ENCODE measurements around the gene ADPRHL1. TPM values are rescaled to one million over a fixed set of nuclear protein-coding genes. Genes with fewer than 3 reads are reported as not detected.

ADPRHL1 gene
- total RNA-seq, 4 donors from 2014 or later, result 1.9 to 9.4 (median 6.5) TPM

DNA sequence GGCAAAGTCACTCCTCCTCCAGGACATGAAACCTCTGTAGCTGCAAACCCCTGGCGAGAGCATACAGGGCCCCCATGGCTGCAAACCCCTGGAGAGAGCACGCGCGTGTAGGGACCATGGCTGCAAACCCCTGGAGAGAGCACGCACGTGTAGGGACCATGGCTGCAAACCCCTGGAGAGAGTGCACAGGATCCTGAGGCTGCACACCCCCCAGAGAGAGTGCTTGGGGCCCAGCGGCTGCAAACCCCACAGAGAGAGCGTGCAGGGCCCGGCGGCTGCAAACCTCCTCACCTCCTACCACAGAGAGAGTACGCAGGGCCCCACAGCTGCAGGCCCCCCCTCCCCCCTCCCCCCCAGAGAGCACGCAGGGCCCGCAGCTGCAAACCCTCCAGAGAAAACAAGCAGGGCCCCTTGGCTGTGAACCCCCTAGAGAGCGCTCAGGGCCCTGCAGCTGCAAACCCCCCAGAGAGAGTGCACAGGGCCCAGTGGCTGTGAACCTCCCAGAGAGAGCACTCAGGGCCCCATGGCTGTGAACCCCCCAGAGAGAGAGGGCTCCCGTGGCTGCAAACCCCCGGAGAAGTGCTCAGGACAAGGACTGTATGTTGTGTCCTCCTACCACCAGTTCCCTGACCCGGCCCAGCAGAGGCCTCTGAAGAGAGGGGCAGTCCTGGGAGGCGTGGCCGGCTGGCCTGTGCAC, 7.3 kb downstream of the ADPRHL1 start:
- peak in 1 of 2 donors; percentile 82 for DNase-seq (ENCODE audit: low spot score in 2 of 2)
- intact Hi-C loops (cut with DNase I; ENCODE audit: low total_unique reads), result no loop called here
- 53 to 54% methylated on average over 13 to 18 of the region's 19 CpGs for WGBS, 2 donors
- no peak overlapping the region for H3K4me3 ChIP-seq (ENCODE audit: low read depth, poor library complexity, severe bottlenecking)
- TF ChIP-seq, protein P1, sequence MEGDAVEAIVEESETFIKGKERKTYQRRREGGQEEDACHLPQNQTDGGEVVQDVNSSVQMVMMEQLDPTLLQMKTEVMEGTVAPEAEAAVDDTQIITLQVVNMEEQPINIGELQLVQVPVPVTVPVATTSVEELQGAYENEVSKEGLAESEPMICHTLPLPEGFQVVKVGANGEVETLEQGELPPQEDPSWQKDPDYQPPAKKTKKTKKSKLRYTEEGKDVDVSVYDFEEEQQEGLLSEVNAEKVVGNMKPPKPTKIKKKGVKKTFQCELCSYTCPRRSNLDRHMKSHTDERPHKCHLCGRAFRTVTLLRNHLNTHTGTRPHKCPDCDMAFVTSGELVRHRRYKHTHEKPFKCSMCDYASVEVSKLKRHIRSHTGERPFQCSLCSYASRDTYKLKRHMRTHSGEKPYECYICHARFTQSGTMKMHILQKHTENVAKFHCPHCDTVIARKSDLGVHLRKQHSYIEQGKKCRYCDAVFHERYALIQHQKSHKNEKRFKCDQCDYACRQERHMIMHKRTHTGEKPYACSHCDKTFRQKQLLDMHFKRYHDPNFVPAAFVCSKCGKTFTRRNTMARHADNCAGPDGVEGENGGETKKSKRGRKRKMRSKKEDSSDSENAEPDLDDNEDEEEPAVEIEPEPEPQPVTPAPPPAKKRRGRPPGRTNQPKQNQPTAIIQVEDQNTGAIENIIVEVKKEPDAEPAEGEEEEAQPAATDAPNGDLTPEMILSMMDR (IDR thresholded peaks at IDR 0.05), result no peak
- no peak for TF ChIP-seq POLR2A (IDR thresholded peaks at IDR 0.05)

DNA sequence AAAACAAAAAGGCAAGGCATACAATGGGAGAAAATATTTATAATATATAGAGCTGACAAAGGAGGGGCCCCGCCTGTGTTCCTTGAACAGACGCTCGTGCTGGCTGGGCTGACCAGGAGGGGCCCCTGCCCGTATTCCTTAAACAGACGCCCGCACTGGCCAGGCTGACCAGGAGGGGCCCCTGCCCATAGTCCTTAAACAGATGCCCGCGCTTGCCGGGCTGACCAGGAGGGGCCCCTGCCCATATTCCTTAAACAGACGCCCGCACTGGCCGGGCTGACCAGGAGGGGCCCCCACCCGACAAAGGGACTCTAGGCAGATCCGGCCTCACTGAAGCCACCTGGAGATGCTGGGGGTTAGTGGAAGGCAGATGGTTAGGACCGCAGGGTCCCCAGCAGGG, 9.3 kb downstream of the ADPRHL1 start:
- H3K4me3 ChIP-seq (ENCODE audit: low read depth, poor library complexity, severe bottlenecking), result no peak overlapping the region
- intact Hi-C loops (cut with DNase I; ENCODE audit: low total_unique reads), result no loop called here
- WGBS, 2 donors, result 93 to 96% methylated on average over 15 of the region's 15 CpGs
- no peak for DNase-seq (ENCODE audit: low spot score in 2 of 2)
- TF ChIP-seq POLR2A (IDR thresholded peaks at IDR 0.05), result no peak
- TF ChIP-seq, protein P1 (IDR thresholded peaks at IDR 0.05), result no peak

DNA sequence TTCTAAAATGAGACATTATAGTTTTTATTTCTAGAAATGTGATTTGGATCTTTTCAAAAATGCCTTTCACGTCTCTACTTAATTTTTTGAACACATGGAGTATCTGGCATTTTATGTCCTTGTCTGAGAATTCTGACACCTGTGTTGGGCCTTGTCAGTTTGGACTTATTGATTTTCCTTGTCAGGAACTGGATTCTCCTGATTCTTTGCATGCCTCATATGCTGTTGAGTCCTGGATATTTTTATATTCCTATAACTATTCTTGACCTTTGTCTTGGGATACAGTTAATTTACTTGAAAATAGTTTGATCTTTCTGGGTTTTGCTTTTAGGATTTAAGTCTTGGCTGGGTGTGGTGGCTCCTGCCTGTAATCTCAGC, 10.3 kb downstream of the ADPRHL1 start:
- TF ChIP-seq POLR2A (IDR thresholded peaks at IDR 0.05), result no peak
- TF ChIP-seq, protein P1 (IDR thresholded peaks at IDR 0.05), result no peak
- H3K4me3 ChIP-seq (ENCODE audit: low read depth, poor library complexity, severe bottlenecking), result no peak overlapping the region
- intact Hi-C loops (cut with DNase I; ENCODE audit: low total_unique reads), result no loop called here
- 92 to 100% methylated on average over 1 of the region's 1 CpG for WGBS, 2 donors
- no peak for DNase-seq (ENCODE audit: low spot score in 2 of 2)

DNA sequence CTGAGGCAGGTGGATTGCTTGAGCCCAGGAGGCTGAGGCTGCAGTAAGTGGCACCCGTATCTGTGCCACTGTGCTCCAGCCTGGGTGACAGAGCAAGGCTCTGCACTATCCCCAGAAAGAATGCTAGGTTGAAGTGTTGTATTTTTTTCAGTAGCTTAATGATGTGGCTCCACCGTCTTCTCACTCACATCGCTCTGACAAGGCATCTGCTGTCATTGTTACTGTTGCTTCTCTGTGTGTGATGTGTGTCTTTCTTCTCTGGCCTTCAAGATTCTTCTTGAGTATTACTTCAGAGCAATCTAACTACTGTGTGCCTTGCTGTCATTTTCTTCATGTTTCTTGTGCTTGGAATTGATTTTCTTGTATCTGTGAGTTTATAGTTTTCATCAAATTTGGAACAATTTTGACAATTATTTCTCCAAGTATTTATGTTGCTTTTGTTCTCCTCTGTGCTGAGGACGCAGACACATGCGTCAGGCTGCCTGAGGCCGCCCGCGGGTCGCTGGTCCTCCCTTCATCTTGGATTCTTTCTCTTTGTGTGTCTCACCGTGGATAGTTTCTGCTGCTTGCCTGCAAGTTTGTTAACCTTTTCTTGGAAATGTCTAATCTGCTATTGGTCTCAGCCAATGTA, 10.8 kb downstream of the ADPRHL1 start:
- intact Hi-C loops (cut with DNase I; ENCODE audit: low total_unique reads), result no loop called here
- 82 to 83% methylated on average over 10 of the region's 10 CpGs for WGBS, 2 donors
- no peak for DNase-seq (ENCODE audit: low spot score in 2 of 2)
- TF ChIP-seq, protein P1 (IDR thresholded peaks at IDR 0.05), result no peak
- TF ChIP-seq POLR2A (IDR thresholded peaks at IDR 0.05), result no peak
- H3K4me3 ChIP-seq (ENCODE audit: low read depth, poor library complexity, severe bottlenecking), result no peak overlapping the region

DNA sequence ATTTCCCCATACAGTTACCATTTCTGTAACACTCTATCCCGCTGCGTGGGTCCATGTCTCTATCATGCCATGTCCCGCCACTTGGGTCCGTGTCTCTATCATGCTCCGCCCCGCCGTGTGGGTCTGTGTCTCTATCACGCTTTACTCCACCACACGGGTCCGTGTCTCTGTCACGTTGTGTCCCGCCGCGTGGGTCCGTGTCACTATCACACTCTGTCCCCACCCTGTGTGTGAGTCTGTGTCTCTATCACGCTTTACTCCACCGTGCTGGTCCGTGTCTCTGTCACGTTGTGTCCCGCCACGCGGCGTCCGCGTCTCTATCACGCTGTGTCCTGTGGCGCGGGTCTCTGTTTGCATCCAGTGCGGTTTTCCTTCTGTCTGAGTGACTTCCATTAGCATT, 11.6 kb downstream of the ADPRHL1 start:
- 96 to 98% methylated on average over 29 of the region's 29 CpGs for WGBS, 2 donors
- DNase-seq (ENCODE audit: low spot score in 2 of 2), result no peak

More for the DNA sequence above, 11.6 kb downstream of the ADPRHL1 start:
- H3K4me3 ChIP-seq (ENCODE audit: low read depth, poor library complexity, severe bottlenecking), result no peak overlapping the region
- TF ChIP-seq POLR2A (IDR thresholded peaks at IDR 0.05), result no peak
- TF ChIP-seq, protein P1 (IDR thresholded peaks at IDR 0.05), result no peak
- intact Hi-C loops (cut with DNase I; ENCODE audit: low total_unique reads), result no loop called here
